T-cell (primary cell): ENCODE results near the gene RAPGEF2. TPM values are rescaled to one million over a fixed set of nuclear protein-coding genes. Genes with fewer than 3 reads are reported as not detected.

Experiments
- ATAC-seq, 4 experiments: fragments of 200-7000 bp in 3 of 4; fragments of 150-1000 bp in 1 of 4; cut with Tn5 transposase; replicated peaks in 1 of 4; 1 replicate in 3 of 4; 2 replicates in 1 of 4; pipeline ENCODE4 v1.10.0; 2021; ENCODE audit warnings: moderate library complexity in 3 of 4, mild to moderate bottlenecking in 2 of 4, moderate number of reproducible peaks in 1 of 4
- CTCF ChIA-PET, 2 donors: fragments of 300-600 bp; sonication (Branson Sonifier 250); formaldehyde crosslinking; loops; one replicate each; lab custom pipeline; 2022; ENCODE audit warnings: antibody characterized with exemption in 2 of 2; lab: Charles Lee
- POLR2A ChIA-PET, 2 donors: fragments of 300-600 bp; sonication (Branson Sonifier 250); formaldehyde crosslinking; loops; one replicate each; lab custom pipeline; 2022; ENCODE audit warnings: antibody characterized with exemption in 2 of 2; lab: Charles Lee
- DNase-seq, 35 experiments: peaks; one replicate each; pipeline versions ENCODE4 v3.0.0 to v3.0.0-alpha.2; 2013 to 2023
- H3K27ac ChIP-seq: one replicate; pipeline ENCODE4 v1.5.1; 2013; ENCODE audit warnings: low read length
- H3K27me3 ChIP-seq, 2 experiments: replicated peaks in 1 of 2; 1 replicate in 1 of 2; 2 replicates in 1 of 2; pipeline versions ENCODE4 v1.6.1 to v1.7.0; 2013; ENCODE audit warnings: low read length in 1 of 2, mixed read lengths in 1 of 2; ENCODE audit not compliant: control insufficient read depth in 2 of 2, insufficient read depth in 2 of 2; ENCODE audit errors: extremely low read depth in 1 of 2
- H3K36me3 ChIP-seq, 2 donors: 1 replicate in 1 of 2; 2 replicates in 1 of 2; pipeline versions ENCODE4 v1.6.1 to v1.7.0; 2013; ENCODE audit warnings: low read length in 1 of 2; ENCODE audit not compliant: control insufficient read depth in 2 of 2, insufficient read depth in 1 of 2; ENCODE audit errors: extremely low read depth in 1 of 2
- H3K4me1 ChIP-seq, 2 experiments: 1 replicate in 1 of 2; 2 replicates in 1 of 2; pipeline versions ENCODE4 v1.6.1 to v1.7.0; 2013; ENCODE audit warnings: low read length in 2 of 2, mixed read lengths in 1 of 2; ENCODE audit not compliant: insufficient read depth in 2 of 2, control insufficient read depth in 1 of 2; ENCODE audit errors: extremely low read depth in 1 of 2
- H3K4me3 ChIP-seq, 2 donors: 1 replicate in 1 of 2; 2 replicates in 1 of 2; pipeline versions ENCODE4 v1.5.1 to v1.7.0; 2013; ENCODE audit warnings: mild to moderate bottlenecking in 2 of 2, low read length in 1 of 2, moderate library complexity in 1 of 2; ENCODE audit not compliant: control insufficient read depth in 1 of 2; ENCODE audit errors: extremely low read depth in 1 of 2
- H3K9me3 ChIP-seq: 2 replicates; pipeline ENCODE4 v1.7.0; 2013
- H3K27ac Mint-ChIP-seq, 2 donors: one replicate each; pipeline ENCODE4 v1.8.0; 2020 to 2021; ENCODE audit warnings: mild to moderate bottlenecking in 2 of 2, mixed read lengths in 2 of 2
- H3K27me3 Mint-ChIP-seq, 2 donors: one replicate each; pipeline ENCODE4 v1.8.0; 2021 to 2022; ENCODE audit warnings: mixed read lengths in 2 of 2
- H3K36me3 Mint-ChIP-seq: one replicate; pipeline ENCODE4 v1.8.0; 2021; ENCODE audit warnings: mixed read lengths
- H3K4me1 Mint-ChIP-seq, 3 donors: one replicate each; pipeline ENCODE4 v1.8.0; 2020 to 2022; ENCODE audit warnings: mixed read lengths in 3 of 3, mild to moderate bottlenecking in 1 of 3
- H3K4me3 Mint-ChIP-seq, 3 donors: one replicate each; pipeline ENCODE4 v1.8.0; 2020 to 2022; ENCODE audit warnings: mild to moderate bottlenecking in 3 of 3, mixed read lengths in 3 of 3, moderate library complexity in 3 of 3
- H3K9me3 Mint-ChIP-seq, 3 donors: one replicate each; pipeline ENCODE4 v1.8.0; 2020 to 2022; ENCODE audit warnings: mixed read lengths in 3 of 3
- WGBS: methylation state at CpG from one replicate; pipeline ENCODE4 v1.1.5; 2013; ENCODE audit warnings: missing lambda C conversion rate; ENCODE audit not compliant: insufficient coverage; 5-methylcytosine and 5-hydroxymethylcytosine counted together
- total RNA-seq, 35 experiments: library from RNA in 6 of 35; stranded (reverse) in 6 of 35; fragments of 120-200 nt in 1 of 35; gene quantifications; one replicate each; pipeline versions ENCODE4 v1.2.1 to v1.2.4 and lab custom pipeline; 2013 to 2026

The RAPGEF2 gene
- total RNA-seq, 5 donors from 2014 or later (not counting 1 experiment from before 2014, with no cell fraction given): 16.8 to 28.5 (median 26.4) TPM

GRCh38 chr4:159298502-159298901 is 195.6 kb downstream of the RAPGEF2 start:
- Histone ChIP-seq H3K4me1 (no peaks in the 10 kb centered on the region), H3K27me3 (no peaks in the 10 kb centered on the region), H3K27ac (no peak overlapping the region), H3K9me3 (no peaks in the 10 kb centered on the region), H3K4me3 (no peak overlapping the region), H3K36me3 (no peaks in the 10 kb centered on the region)
- Mint-ChIP-seq H3K4me3 (no peak overlapping the region), H3K4me1 (peaks cover 1 to 4% (median 4%) of the 10 kb centered on the region in 3 donors), H3K27me3 (no peaks in the 10 kb centered on the region), H3K36me3 (no peaks in the 10 kb centered on the region), H3K9me3 (no peaks in the 10 kb centered on the region), H3K27ac (no peak overlapping the region)
- 58% methylated on average over 2 of the region's 4 CpGs for WGBS
- POLR2A ChIA-PET: no interaction called here
- ATAC-seq: no peak
- DNase-seq: no peak
- CTCF ChIA-PET: interaction anchor here in 1 of 2 donors (0.5 kb wide), 1 partner anchor 332 kb away, joined by 3 read pairs; no protein-coding TSS in a partner anchor

DNA sequence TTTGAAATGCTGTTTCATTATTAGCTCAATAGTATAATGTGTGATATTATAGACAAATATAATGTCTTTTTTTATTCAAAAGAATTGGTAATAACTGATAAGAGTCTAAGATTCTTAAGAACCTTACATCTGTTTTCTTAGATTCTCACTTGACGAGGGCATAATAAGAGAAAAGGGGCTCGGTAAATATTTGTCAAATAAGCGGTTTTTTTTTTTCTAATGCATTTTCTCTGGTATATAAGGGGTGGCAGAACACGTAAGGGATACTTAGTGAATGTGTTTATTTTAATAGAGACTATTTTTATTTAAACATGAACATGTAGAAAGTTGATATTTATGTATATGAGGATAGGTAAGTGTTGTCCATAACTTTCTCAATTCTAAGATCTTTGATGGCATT is 200.6 kb downstream of the RAPGEF2 start:
- Mint-ChIP-seq H3K4me1 (peaks cover under 1 to 4% (median 3%) of the 10 kb centered on the region in 3 donors), H3K36me3 (peaks cover 27% of the 10 kb centered on the region), H3K27me3 (no peaks in the 10 kb centered on the region), H3K27ac (no peak overlapping the region), H3K9me3 (peaks cover 0 to 7% (median 0%) of the 10 kb centered on the region in 3 donors), H3K4me3 (no peak overlapping the region)
- Histone ChIP-seq H3K4me3 (no peak overlapping the region), H3K27ac (no peak overlapping the region), H3K27me3 (no peaks in the 10 kb centered on the region), H3K9me3 (no peaks in the 10 kb centered on the region), H3K36me3 (no peaks in the 10 kb centered on the region), H3K4me1 (no peaks in the 10 kb centered on the region)
- ATAC-seq (no peak), DNase-seq (no peak)
- WGBS: no CpG with 5 or more reads among the region's 4 CpGs
- CTCF ChIA-PET: no interaction called here
- POLR2A ChIA-PET: no interaction called here

DNA sequence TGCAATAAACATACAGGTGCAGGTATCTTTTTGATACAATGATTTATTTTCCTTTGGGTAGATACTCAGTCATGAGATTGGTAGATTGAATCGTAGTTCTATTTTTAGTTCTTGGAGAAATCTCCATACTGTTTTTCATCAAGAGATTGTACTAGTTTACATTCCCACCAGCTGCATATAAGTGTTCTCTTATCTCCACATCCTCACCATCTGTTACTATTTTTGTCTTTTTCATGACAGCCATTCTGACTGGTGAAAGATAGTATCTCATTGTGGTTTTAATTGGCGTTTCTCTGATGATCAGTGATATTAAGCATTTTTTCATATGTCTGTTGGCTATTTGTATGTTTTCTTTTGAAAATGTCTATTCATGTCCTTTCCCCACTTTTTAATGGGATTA is 202.2 kb downstream of the RAPGEF2 start:
- ATAC-seq (no peak), DNase-seq (no peak)
- no CpG with 5 or more reads among the region's 2 CpGs for WGBS
- H3K4me3 ChIP-seq: no peak overlapping the region
- ChIA-PET CTCF (no interaction called here), POLR2A (no interaction called here)
- Mint-ChIP-seq H3K4me3 (no peak overlapping the region), H3K27me3 (no peaks in the 10 kb centered on the region), H3K36me3 (peaks cover 34% of the 10 kb centered on the region), H3K4me1 (peaks cover 0 to 4% (median 3%) of the 10 kb centered on the region in 3 donors), H3K9me3 (peaks cover 0 to 7% (median 0%) of the 10 kb centered on the region in 3 donors), H3K27ac (no peak overlapping the region)
- H3K27me3 ChIP-seq: no peaks in the 10 kb centered on the region
- H3K4me1 ChIP-seq: no peaks in the 10 kb centered on the region
- H3K27ac ChIP-seq: no peak overlapping the region
- H3K9me3 ChIP-seq: no peaks in the 10 kb centered on the region
- no peaks in the 10 kb centered on the region for H3K36me3 ChIP-seq

DNA sequence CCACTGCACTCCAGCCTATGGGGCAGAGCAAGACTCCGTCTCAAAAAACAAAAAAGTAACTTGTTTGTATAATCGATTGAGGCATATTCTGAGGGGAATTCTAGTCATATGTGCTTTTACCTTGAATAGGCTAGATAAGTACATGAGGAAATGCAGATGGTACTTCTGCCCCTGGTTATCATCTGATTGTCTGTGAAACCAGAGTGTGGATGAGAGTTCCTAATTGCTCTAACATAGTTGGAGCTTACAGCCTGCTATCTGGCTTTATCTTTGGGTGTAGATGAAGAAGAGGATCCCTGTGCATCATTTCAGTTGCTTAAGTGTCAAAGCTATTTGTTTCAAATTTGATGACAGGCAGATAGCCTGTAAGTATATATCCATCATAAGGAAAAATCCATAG is 205.1 kb downstream of the RAPGEF2 start:
- CTCF ChIA-PET: no interaction called here

GRCh38 chr4:159308566-159309340 is 205.9 kb downstream of the RAPGEF2 start:
- Mint-ChIP-seq H3K27ac (no peak overlapping the region), H3K4me1 (peaks cover 0 to 14% (median 10%) of the 10 kb centered on the region in 3 donors), H3K4me3 (no peak overlapping the region), H3K9me3 (peaks cover 0 to 7% (median 0%) of the 10 kb centered on the region in 3 donors), H3K27me3 (no peaks in the 10 kb centered on the region), H3K36me3 (peaks cover 33% of the 10 kb centered on the region)
- DNase-seq (no peak), ATAC-seq (no peak)
- Histone ChIP-seq H3K4me1 (no peaks in the 10 kb centered on the region), H3K9me3 (no peaks in the 10 kb centered on the region), H3K36me3 (no peaks in the 10 kb centered on the region), H3K27ac (no peak overlapping the region), H3K27me3 (no peaks in the 10 kb centered on the region), H3K4me3 (no peak overlapping the region)
- ChIA-PET CTCF (interaction anchor here in 1 of 2 donors (0.5 kb wide), 1 partner anchor 71 kb away, joined by 8 read pairs; no protein-coding TSS in a partner anchor), POLR2A (interaction anchor here in 1 of 2 donors (0.6 kb wide), 1 partner anchor 23 kb away, joined by 3 read pairs; no protein-coding TSS in a partner anchor)
- 97% methylated on average over 4 of the region's 4 CpGs for WGBS

More for the DNA sequence above, 205.1 kb downstream of the RAPGEF2 start:
- Histone ChIP-seq H3K9me3 (no peaks in the 10 kb centered on the region), H3K4me1 (no peaks in the 10 kb centered on the region), H3K4me3 (no peak overlapping the region), H3K27ac (no peak overlapping the region), H3K36me3 (no peaks in the 10 kb centered on the region), H3K27me3 (no peaks in the 10 kb centered on the region)
- ATAC-seq: no peak
- H3K27me3 Mint-ChIP-seq: no peaks in the 10 kb centered on the region
- 100% methylated on average over 1 of the region's 2 CpGs for WGBS
- peaks cover 0 to 7% (median 0%) of the 10 kb centered on the region in 3 donors for H3K9me3 Mint-ChIP-seq
- H3K4me3 Mint-ChIP-seq: no peak overlapping the region
- no peak overlapping the region for H3K27ac Mint-ChIP-seq
- no peak for DNase-seq
- peaks cover 0 to 14% (median 10%) of the 10 kb centered on the region in 3 donors for H3K4me1 Mint-ChIP-seq
- H3K36me3 Mint-ChIP-seq: peaks cover 34% of the 10 kb centered on the region
- POLR2A ChIA-PET: interaction anchor here in 1 of 2 donors (0.6 kb wide), 1 partner anchor 22 kb away, joined by 3 read pairs; no protein-coding TSS in a partner anchor

GRCh38 chr4:159312236-159312635 is 209.4 kb downstream of the RAPGEF2 start:
- DNase-seq: no peak

More at GRCh38 chr4:159312236-159312635, 209.4 kb downstream of the RAPGEF2 start:
- ChIA-PET CTCF (interaction anchor here in 1 of 2 donors (0.6 kb wide), 1 partner anchor 428 kb away, joined by 3 read pairs; no protein-coding TSS in a partner anchor), POLR2A (no interaction called here)
- Mint-ChIP-seq H3K4me3 (no peak overlapping the region), H3K27me3 (no peaks in the 10 kb centered on the region), H3K4me1 (peaks cover 0 to 11% (median 6%) of the 10 kb centered on the region in 3 donors), H3K27ac (no peak overlapping the region), H3K9me3 (no peaks in the 10 kb centered on the region), H3K36me3 (peaks cover 35% of the 10 kb centered on the region)
- Histone ChIP-seq H3K27me3 (no peaks in the 10 kb centered on the region), H3K36me3 (peaks cover 0 to 2% of the 10 kb centered on the region in 2 donors), H3K4me1 (no peaks in the 10 kb centered on the region), H3K4me3 (no peak overlapping the region), H3K9me3 (no peaks in the 10 kb centered on the region), H3K27ac (no peak overlapping the region)
- ATAC-seq: no peak
